Adrenal gland (tissue), 12 donors: ENCODE results near the gene SBK1. TPM values are rescaled to one million over a fixed set of nuclear protein-coding genes. Genes with fewer than 3 reads are reported as not detected.

ENCODE experiments used
- polyA plus RNA-seq, 3 donors: library from polyadenylated mRNA; stranded (reverse); fragments of 200-250 nt in 2 of 3; fragments of 350-450 nt in 1 of 3; fragmentation: Illumina TruSeq in 1 of 3; extraction: RNeasy Lipid Tissue Mini Kit (QIAGEN cat#74804) in 1 of 3; gene quantifications; one replicate each; pipeline ENCODE4 v1.2.3, GENCODE V29; 2013 to 2014
- small RNA-seq, 2 donors: library from RNA; depleted of rRNA; stranded (forward); fragments of <200 nt; gene quantifications; one replicate each; pipeline ENCODE3, GENCODE V24; 2016
- total RNA-seq, 9 donors: library from RNA; depleted of rRNA in 4 of 9; stranded (reverse); fragments of >200 nt in 4 of 9; fragments of 120-200 nt in 1 of 9; fragmentation: NEBNext Ultra II Directional in 1 of 9; extraction: Animal tissue kit (Norgen Biotek cat#: 25700) in 1 of 9; gene quantifications; one replicate each; pipeline versions ENCODE4 v1.1.0 to v1.2.4, GENCODE V29; 2013 to 2023
- donor health status: healthy with polysubstance abuse.
- donor health status: Bipolar disorder and iron deficiency.
- donor health status: DM: yes; HTN: yes; CAD: no.
- donor health status: DM: no; HTN: no; CAD: no.
- donor health status: DM: no; HTN: no; CAD: no.
- donor health status: DM: yes; HTN: yes; CAD: no.

Gene SBK1
- total and polyA plus RNA-seq, 12 donors, result 0.57 to 6.9 (median 4.1) TPM

Small RNA genes lying within 50 kb of the gene (small RNA-seq; reads per million reads assigned to genes)
- 0 reads per million in 2 donors for gene AC138904.2

Other genes with a start within 250 kb of the SBK1 start
- gene GSG1L, start 228.8 kb upstream of the SBK1 start, total RNA-seq, result not detected
- gene GSG1L, start 228.8 kb upstream of the SBK1 start, polyA plus RNA-seq, result under 1 TPM in 1 of 3 donors, not detected in 2; 0.11 TPM
- 100 to 1,000 TPM in 3 of 9 donors, 10 to 100 TPM in 6; 61.1 to 194 (median 92.3) TPM for gene XPO6, start 80.6 kb upstream of the SBK1 start, total RNA-seq
- 100 to 1,000 TPM in 1 of 3 donors, 10 to 100 TPM in 2; 95.5 to 109 (median 98.5) TPM for gene XPO6, start 80.6 kb upstream of the SBK1 start, polyA plus RNA-seq
- gene NPIPB6, start 71.0 kb downstream of the SBK1 start, total RNA-seq, result 1 to 10 TPM in 4 of 9 donors, under 1 TPM in 2, not detected in 3; 0.28 to 1.9 (median 1.3) TPM
- 1 to 10 TPM in 1 of 3 donors, under 1 TPM in 2; 0.18 to 1.1 (median 0.54) TPM for gene NPIPB6, start 71.0 kb downstream of the SBK1 start, polyA plus RNA-seq
- 100 to 1,000 TPM in 3 of 9 donors, 10 to 100 TPM in 6; 32.4 to 313 (median 74.9) TPM for gene EIF3CL, start 111.3 kb downstream of the SBK1 start, total RNA-seq
- gene EIF3CL, start 111.3 kb downstream of the SBK1 start, polyA plus RNA-seq, result 10 to 100 TPM; 47.2 to 79.0 (median 59.2) TPM
- gene NPIPB7, start 179.8 kb downstream of the SBK1 start, total RNA-seq, result under 1 TPM in 2 of 9 donors, not detected in 7; 0.18 to 0.51 TPM
- gene NPIPB7, start 179.8 kb downstream of the SBK1 start, polyA plus RNA-seq, result under 1 TPM; 0.16 to 0.56 (median 0.54) TPM
- gene CLN3, start 199.5 kb downstream of the SBK1 start, total RNA-seq, result 10 to 100 TPM in 8 of 9 donors, 1 to 10 TPM in 1; 8.4 to 78.0 (median 42.5) TPM
- 10 to 100 TPM; 19.0 to 25.9 (median 19.4) TPM for gene CLN3, start 199.5 kb downstream of the SBK1 start, polyA plus RNA-seq
- 1 to 10 TPM in 8 of 9 donors, under 1 TPM in 1; 0.11 to 4.6 (median 2.4) TPM for gene APOBR, start 202.1 kb downstream of the SBK1 start, total RNA-seq
- 10 to 100 TPM in 1 of 3 donors, 1 to 10 TPM in 1, under 1 TPM in 1; 0.99 to 18.2 (median 5.8) TPM for gene APOBR, start 202.1 kb downstream of the SBK1 start, polyA plus RNA-seq
- 1 to 10 TPM in 1 of 9 donors, under 1 TPM in 2, not detected in 6; 0.29 to 1.7 (median 0.32) TPM for gene IL27, start 214.3 kb downstream of the SBK1 start, total RNA-seq
- gene IL27, start 214.3 kb downstream of the SBK1 start, polyA plus RNA-seq, result 1 to 10 TPM in 1 of 3 donors, under 1 TPM in 1, not detected in 1; 0.17 to 2.1 TPM
- gene NUPR1, start 246.4 kb downstream of the SBK1 start, total RNA-seq, result 100 to 1,000 TPM in 6 of 9 donors, 10 to 100 TPM in 2, 1 to 10 TPM in 1; 4.9 to 746 (median 221) TPM
- gene NUPR1, start 246.4 kb downstream of the SBK1 start, polyA plus RNA-seq, result 100 to 1,000 TPM; 123 to 317 (median 305) TPM